NCI-H1092 (cell line): ENCODE data around the gene PPP2R2C.

Experiments used
- DNase-seq: peaks from one replicate; lab custom pipeline; 2025; lab: John Stamatoyannopoulos, UW

The PPP2R2C gene

GRCh38 chr4:6329478-6330383, 142.7 kb downstream of the PPP2R2C start:
- DNase-seq = no peak

- DNase-seq = no peak
Observed at GRCh38 chr4:6328526-6328925, 143.9 kb downstream of the PPP2R2C start.

GRCh38 chr4:6327220-6327917, 145.0 kb downstream of the PPP2R2C start:
- DNase-seq = peak; percentile 56

- DNase-seq = no peak
Observed at GRCh38 chr4:6326312-6327060, 145.9 kb downstream of the PPP2R2C start.

- no peak for DNase-seq
Observed at GRCh38 chr4:6325788-6326290, 146.6 kb downstream of the PPP2R2C start.

- no peak for DNase-seq
Observed at GRCh38 chr4:6324999-6325787, 147.2 kb downstream of the PPP2R2C start.

GRCh38 chr4:6324461-6324998, 147.9 kb downstream of the PPP2R2C start:
- no peak for DNase-seq

GRCh38 chr4:6322761-6323566, 149.4 kb downstream of the PPP2R2C start:
- no peak for DNase-seq

- DNase-seq = no peak
Observed at GRCh38 chr4:6322067-6322760, 150.2 kb downstream of the PPP2R2C start.

- no peak for DNase-seq
Observed at GRCh38 chr4:6321361-6321760, 151.1 kb downstream of the PPP2R2C start.

GRCh38 chr4:6320663-6321062, 151.8 kb downstream of the PPP2R2C start:
- no peak for DNase-seq

- DNase-seq = no peak
Observed at GRCh38 chr4:6319530-6320150, 152.8 kb downstream of the PPP2R2C start.

GRCh38 chr4:6318206-6318605, 154.2 kb downstream of the PPP2R2C start:
- DNase-seq = no peak

GRCh38 chr4:6316461-6317003, 155.9 kb downstream of the PPP2R2C start:
- DNase-seq = no peak

GRCh38 chr4:6313216-6313615, 159.2 kb downstream of the PPP2R2C start:
- no peak for DNase-seq

GRCh38 chr4:6309777-6310176, 162.6 kb downstream of the PPP2R2C start:
- no peak for DNase-seq

GRCh38 chr4:6308899-6309643, 163.3 kb downstream of the PPP2R2C start:
- peak; percentile 54 for DNase-seq

- DNase-seq = no peak
Observed at GRCh38 chr4:6307891-6308290, 164.5 kb downstream of the PPP2R2C start.
